WTC11 (cell line): ENCODE data around the gene MGAT5B. TPM values are rescaled to one million over a fixed set of nuclear protein-coding genes. Genes with fewer than 3 reads are reported as not detected.

Experiments
- ATAC-seq: fragments of 200-7000 bp; cut with Tn5 transposase; 2 replicates; pipeline ENCODE4 v1.10.0; 2021; ENCODE audit warnings: mild to moderate bottlenecking, moderate library complexity
- CTCF ChIA-PET: fragments of 300-600 bp; sonication (Branson Sonifier 250); formaldehyde crosslinking; loops from one replicate; lab custom pipeline; 2021; ENCODE audit warnings: antibody characterized with exemption; lab: Charles Lee
- POLR2A ChIA-PET: fragments of 350-600 bp; sonication (Branson Sonifier 250); formaldehyde crosslinking; loops from one replicate; lab custom pipeline; 2021; ENCODE audit warnings: antibody characterized with exemption; lab: Charles Lee
- DNase-seq: peaks from one replicate; pipeline ENCODE4 v3.0.0; 2021; ENCODE audit warnings: low spot score
- H3K27ac Mint-ChIP-seq: 2 replicates; pipeline ENCODE4 v1.8.0; 2021; ENCODE audit warnings: mixed read lengths
- H3K27me3 Mint-ChIP-seq: 2 replicates; pipeline ENCODE4 v1.8.0; 2021; ENCODE audit warnings: low read depth, mild to moderate bottlenecking, moderate library complexity, mixed read lengths
- H3K36me3 Mint-ChIP-seq: 2 replicates; pipeline ENCODE4 v1.8.0; 2021; ENCODE audit warnings: mixed read lengths
- H3K4me1 Mint-ChIP-seq: 2 replicates; pipeline ENCODE4 v1.8.0; 2022; ENCODE audit warnings: mixed read lengths
- H3K4me3 Mint-ChIP-seq: 2 replicates; pipeline ENCODE4 v1.8.0; 2021; ENCODE audit warnings: mild to moderate bottlenecking, moderate library complexity, mixed read lengths
- H3K9me3 Mint-ChIP-seq: 2 replicates; pipeline ENCODE4 v1.8.0; 2021; ENCODE audit warnings: mixed read lengths
- CREM ChIP-seq: sonication (generic); formaldehyde crosslinking; IDR thresholded peaks from 2 replicates; pipeline ENCODE4 v1.8.1; 2022; ENCODE audit warnings: mild to moderate bottlenecking, missing genetic modification reagents, moderate library complexity
- E2F1 ChIP-seq: sonication (generic); formaldehyde crosslinking; IDR thresholded peaks from 2 replicates; pipeline ENCODE4 v1.8.0; 2022; ENCODE audit warnings: mild to moderate bottlenecking, missing genetic modification reagents
- ELF4 ChIP-seq: sonication (generic); formaldehyde crosslinking; IDR thresholded peaks from 2 replicates; pipeline ENCODE4 v1.8.1; 2022; ENCODE audit warnings: low read depth, mild to moderate bottlenecking, moderate library complexity, missing genetic modification reagents
- ESRRA ChIP-seq: sonication (generic); formaldehyde crosslinking; IDR thresholded peaks from 2 replicates; pipeline ENCODE4 v1.8.1; 2022; ENCODE audit warnings: mild to moderate bottlenecking, missing genetic modification reagents, borderline replicate concordance
- ETV6 ChIP-seq: sonication (generic); formaldehyde crosslinking; IDR thresholded peaks from 2 replicates; pipeline ENCODE4 v1.8.1; 2022; ENCODE audit warnings: mild to moderate bottlenecking, missing genetic modification reagents
- FOXJ3 ChIP-seq: sonication (generic); formaldehyde crosslinking; IDR thresholded peaks from 2 replicates; pipeline ENCODE4 v1.9.0; 2021; ENCODE audit warnings: missing genetic modification reagents, mild to moderate bottlenecking, borderline replicate concordance
- GABPB1 ChIP-seq: sonication (generic); formaldehyde crosslinking; IDR thresholded peaks from 2 replicates; pipeline ENCODE4 v1.8.1; 2023; ENCODE audit warnings: mild to moderate bottlenecking, missing genetic modification reagents
- NFATC4 ChIP-seq: fragments of 250-450 bp; sonication (Bioruptor Pico); IDR thresholded peaks from 2 replicates; pipeline ENCODE4 v1.9.0; 2021; ENCODE audit warnings: mild to moderate bottlenecking
- NR1H2 ChIP-seq: sonication (generic); formaldehyde crosslinking; IDR thresholded peaks from 2 replicates; pipeline ENCODE4 v1.9.0; 2021; ENCODE audit warnings: mild to moderate bottlenecking, moderate library complexity, missing genetic modification reagents
- PRDM15 ChIP-seq: sonication (generic); formaldehyde crosslinking; IDR thresholded peaks from 2 replicates; pipeline ENCODE4 v1.8.0; 2022; ENCODE audit warnings: missing genetic modification reagents
- SP1 ChIP-seq: sonication (generic); formaldehyde crosslinking; conservative IDR thresholded peaks from 2 replicates; pipeline ENCODE4 v1.8.1; 2022; ENCODE audit warnings: missing genetic modification reagents
- TP53 ChIP-seq: sonication (generic); formaldehyde crosslinking; IDR thresholded peaks from 2 replicates; pipeline ENCODE4 v1.8.1; 2023; ENCODE audit warnings: mild to moderate bottlenecking, missing genetic modification reagents
- ZNF416 ChIP-seq: fragments of 250-450 bp; sonication (Bioruptor Pico); IDR thresholded peaks from 2 replicates; pipeline ENCODE4 v1.9.0; 2021; ENCODE audit warnings: mild to moderate bottlenecking, inconsistent platforms
- total RNA-seq: library from RNA; stranded (reverse); gene quantifications from 3 replicates; pipeline ENCODE4 v1.2.3, GENCODE V29; 2021
- TF ChIP-seq, protein P1 (sequence below): fragments of 250-450 bp; sonication (Bioruptor Pico); IDR thresholded peaks from 2 replicates; pipeline ENCODE4 v1.9.0; 2021; ENCODE audit warnings: mild to moderate bottlenecking
- TF ChIP-seq, protein P2 (sequence below): fragments of 250-450 bp; sonication (Bioruptor Pico); IDR thresholded peaks from 2 replicates; pipeline ENCODE4 v1.9.0; 2021; ENCODE audit warnings: moderate library complexity, mild to moderate bottlenecking, inconsistent platforms, borderline replicate concordance
- TF ChIP-seq, protein P3 (sequence below): sonication (generic); formaldehyde crosslinking; IDR thresholded peaks from 2 replicates; pipeline ENCODE4 v1.8.1; 2023; ENCODE audit warnings: mild to moderate bottlenecking, missing genetic modification reagents, borderline replicate concordance

Gene MGAT5B
- total RNA-seq, 1 experiment from 2014 or later: 11.6 TPM

DNA sequence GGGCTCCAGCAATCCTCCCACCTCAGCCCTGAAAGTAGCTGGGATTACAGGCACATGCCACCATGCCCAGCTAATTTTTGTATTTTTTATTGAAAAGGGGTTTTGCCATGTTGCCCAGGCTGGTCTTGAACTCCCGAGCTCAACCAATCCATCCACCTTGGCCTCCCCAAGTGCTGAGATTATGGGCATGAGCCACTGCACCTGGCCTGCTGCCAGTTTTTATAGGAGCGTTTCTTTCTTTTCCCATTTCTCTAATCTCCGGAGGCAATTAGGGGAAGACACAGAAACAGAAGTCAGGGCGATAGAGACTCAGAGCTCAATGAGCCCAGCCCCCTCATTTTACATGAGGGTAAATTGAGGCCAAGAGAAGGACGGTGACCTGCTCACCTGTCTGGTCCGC, 10.4 kb downstream of the MGAT5B start (continued):
- TF ChIP-seq, protein P1, sequence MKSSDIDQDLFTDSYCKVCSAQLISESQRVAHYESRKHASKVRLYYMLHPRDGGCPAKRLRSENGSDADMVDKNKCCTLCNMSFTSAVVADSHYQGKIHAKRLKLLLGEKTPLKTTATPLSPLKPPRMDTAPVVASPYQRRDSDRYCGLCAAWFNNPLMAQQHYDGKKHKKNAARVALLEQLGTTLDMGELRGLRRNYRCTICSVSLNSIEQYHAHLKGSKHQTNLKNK (CRISPR knock-in tag): no peak
- TF ChIP-seq ELF4 (CRISPR knock-in tag) (no peak), GABPB1 (CRISPR knock-in tag) (no peak), CREM (no peak), ZNF416 (CRISPR knock-in tag) (no peak)

GRCh38 chr17:76879254-76879653, 11.1 kb downstream of the MGAT5B start:
- no peak overlapping the region for H3K4me3 Mint-ChIP-seq
- TF ChIP-seq, protein P2, sequence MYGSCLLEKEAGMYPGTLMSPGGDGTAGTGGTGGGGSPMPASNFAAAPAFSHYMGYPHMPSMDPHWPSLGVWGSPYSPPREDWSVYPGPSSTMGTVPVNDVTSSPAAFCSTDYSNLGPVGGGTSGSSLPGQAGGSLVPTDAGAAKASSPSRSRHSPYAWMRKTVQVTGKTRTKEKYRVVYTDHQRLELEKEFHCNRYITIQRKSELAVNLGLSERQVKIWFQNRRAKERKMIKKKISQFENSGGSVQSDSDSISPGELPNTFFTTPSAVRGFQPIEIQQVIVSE (CRISPR knock-in tag): no peak
- no peak for TF ChIP-seq SP1
- no peak for TF ChIP-seq NR1H2 (CRISPR knock-in tag)
- no peak for TF ChIP-seq NFATC4
- TF ChIP-seq ESRRA (CRISPR knock-in tag): no peak
- TF ChIP-seq, protein P3, sequence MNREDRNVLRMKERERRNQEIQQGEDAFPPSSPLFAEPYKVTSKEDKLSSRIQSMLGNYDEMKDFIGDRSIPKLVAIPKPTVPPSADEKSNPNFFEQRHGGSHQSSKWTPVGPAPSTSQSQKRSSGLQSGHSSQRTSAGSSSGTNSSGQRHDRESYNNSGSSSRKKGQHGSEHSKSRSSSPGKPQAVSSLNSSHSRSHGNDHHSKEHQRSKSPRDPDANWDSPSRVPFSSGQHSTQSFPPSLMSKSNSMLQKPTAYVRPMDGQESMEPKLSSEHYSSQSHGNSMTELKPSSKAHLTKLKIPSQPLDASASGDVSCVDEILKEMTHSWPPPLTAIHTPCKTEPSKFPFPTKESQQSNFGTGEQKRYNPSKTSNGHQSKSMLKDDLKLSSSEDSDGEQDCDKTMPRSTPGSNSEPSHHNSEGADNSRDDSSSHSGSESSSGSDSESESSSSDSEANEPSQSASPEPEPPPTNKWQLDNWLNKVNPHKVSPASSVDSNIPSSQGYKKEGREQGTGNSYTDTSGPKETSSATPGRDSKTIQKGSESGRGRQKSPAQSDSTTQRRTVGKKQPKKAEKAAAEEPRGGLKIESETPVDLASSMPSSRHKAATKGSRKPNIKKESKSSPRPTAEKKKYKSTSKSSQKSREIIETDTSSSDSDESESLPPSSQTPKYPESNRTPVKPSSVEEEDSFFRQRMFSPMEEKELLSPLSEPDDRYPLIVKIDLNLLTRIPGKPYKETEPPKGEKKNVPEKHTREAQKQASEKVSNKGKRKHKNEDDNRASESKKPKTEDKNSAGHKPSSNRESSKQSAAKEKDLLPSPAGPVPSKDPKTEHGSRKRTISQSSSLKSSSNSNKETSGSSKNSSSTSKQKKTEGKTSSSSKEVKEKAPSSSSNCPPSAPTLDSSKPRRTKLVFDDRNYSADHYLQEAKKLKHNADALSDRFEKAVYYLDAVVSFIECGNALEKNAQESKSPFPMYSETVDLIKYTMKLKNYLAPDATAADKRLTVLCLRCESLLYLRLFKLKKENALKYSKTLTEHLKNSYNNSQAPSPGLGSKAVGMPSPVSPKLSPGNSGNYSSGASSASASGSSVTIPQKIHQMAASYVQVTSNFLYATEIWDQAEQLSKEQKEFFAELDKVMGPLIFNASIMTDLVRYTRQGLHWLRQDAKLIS (CRISPR knock-in tag): no peak
- no peak for TF ChIP-seq TP53 (CRISPR knock-in tag)
- TF ChIP-seq PRDM15 (CRISPR knock-in tag): no peak
- TF ChIP-seq ETV6 (CRISPR knock-in tag): no peak
- no peak for TF ChIP-seq E2F1 (CRISPR knock-in tag)
- no peak for TF ChIP-seq ZNF416 (CRISPR knock-in tag)
- no peak for TF ChIP-seq FOXJ3
- TF ChIP-seq, all 79 proteins: peak for 0
- ChIA-PET POLR2A (no interaction called here), CTCF (interaction anchor here (1.0 to 5.0 kb wide), 10 partner anchors 9 to 209 kb away, joined by 3 to 43 read pairs (median 4); partner anchors contain the start of gene MGAT5B)
- ATAC-seq (no peak), DNase-seq (no peak)
- Mint-ChIP-seq H3K27ac (0 out of 2 replicates have a peak overlapping the region, but pooled peaks have one; percentile 51), H3K4me1 (peaks cover 19% of the 10 kb centered on the region), H3K36me3 (peaks cover 10% of the 10 kb centered on the region), H3K9me3 (peaks cover 11% of the 10 kb centered on the region), H3K27me3 (no peaks in the 10 kb centered on the region)
